NCI-H2196 (cell line): ENCODE data around the gene TMEM201.
"Not testable (repeated sequence)": the region's sequence is repeated elsewhere in the genome, so short reads cannot be mapped to it uniquely, and the experiment has no call there.

Source experiments
- DNase-seq: peaks from one replicate; lab custom pipeline; 2025; ENCODE audit not compliant: unreplicated experiment; lab: John Stamatoyannopoulos, UW

Gene TMEM201, protein sequence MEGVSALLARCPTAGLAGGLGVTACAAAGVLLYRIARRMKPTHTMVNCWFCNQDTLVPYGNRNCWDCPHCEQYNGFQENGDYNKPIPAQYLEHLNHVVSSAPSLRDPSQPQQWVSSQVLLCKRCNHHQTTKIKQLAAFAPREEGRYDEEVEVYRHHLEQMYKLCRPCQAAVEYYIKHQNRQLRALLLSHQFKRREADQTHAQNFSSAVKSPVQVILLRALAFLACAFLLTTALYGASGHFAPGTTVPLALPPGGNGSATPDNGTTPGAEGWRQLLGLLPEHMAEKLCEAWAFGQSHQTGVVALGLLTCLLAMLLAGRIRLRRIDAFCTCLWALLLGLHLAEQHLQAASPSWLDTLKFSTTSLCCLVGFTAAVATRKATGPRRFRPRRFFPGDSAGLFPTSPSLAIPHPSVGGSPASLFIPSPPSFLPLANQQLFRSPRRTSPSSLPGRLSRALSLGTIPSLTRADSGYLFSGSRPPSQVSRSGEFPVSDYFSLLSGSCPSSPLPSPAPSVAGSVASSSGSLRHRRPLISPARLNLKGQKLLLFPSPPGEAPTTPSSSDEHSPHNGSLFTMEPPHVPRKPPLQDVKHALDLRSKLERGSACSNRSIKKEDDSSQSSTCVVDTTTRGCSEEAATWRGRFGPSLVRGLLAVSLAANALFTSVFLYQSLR

DNA sequence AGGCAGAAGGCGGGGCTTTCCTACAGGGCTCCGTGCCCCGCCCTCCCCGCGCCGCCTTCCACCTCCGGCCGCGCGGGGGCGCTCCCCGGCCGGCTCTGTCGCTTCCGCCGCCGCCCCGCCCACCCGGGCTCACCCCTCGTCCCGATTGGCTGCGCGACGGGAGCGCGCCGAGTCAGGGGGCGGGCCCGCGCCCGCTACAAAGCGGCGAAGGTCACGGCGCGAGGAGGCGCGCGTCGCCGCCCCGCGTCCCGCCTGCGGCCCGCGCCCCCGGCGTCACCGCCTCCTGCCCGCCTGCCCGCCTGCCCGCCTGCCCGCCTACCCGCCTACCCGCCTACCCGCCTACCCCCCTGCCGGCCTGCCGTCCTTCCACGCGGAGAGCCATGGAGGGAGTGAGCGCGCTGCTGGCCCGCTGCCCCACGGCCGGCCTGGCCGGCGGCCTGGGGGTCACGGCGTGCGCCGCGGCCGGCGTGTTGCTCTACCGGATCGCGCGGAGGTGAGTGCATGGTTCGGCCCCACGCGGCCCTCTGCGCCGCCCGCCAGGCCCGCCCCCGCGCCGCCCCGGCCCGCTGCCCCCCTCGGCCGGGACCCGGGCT is at the start of gene TMEM201:
TMEM201 (plus strand) TSS at position 361 of the 593 bp plus-strand sequence; CDS start at position 381, 20 bp downstream.
- DNase-seq = peak; percentile 97

DNA sequence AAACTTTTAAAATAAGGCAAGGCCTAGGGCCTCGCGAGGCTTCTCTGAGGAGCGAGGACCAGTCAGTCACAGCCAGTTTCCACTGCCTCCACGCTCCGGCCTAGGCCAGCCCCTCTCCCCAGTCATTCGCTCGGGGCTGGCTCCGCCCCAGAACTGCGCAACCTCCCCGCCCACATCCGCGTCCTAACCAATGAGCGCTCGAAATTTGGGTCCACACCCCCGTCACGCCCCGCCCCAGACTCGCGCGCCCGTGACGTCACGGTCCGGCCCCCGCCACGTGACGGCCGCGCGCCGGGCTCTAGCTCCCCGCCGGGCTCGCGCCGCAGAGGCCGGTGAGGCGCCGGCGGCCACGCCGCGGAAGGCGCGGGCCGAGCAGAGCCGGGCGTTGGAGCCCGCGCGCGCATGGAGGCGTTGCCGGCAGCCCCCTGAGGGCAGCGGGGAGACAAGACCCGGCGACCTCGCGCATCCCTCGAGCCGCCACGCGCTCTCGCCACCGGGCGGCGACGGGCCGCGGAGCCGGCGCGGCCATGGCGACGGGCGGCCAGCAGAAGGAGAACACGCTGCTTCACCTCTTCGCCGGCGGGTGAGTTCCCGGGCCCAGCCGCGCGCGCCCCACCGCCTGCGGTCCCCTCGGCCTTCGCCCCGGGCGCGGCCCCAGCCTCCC is 49.4 kb upstream of the TMEM201 start, which contains the start of gene SLC25A33:
SLC25A33 (plus strand) TSS at position 301 of the 664 bp plus-strand sequence; CDS start at position 528, 227 bp downstream.
- DNase-seq = peak; percentile 98

DNA sequence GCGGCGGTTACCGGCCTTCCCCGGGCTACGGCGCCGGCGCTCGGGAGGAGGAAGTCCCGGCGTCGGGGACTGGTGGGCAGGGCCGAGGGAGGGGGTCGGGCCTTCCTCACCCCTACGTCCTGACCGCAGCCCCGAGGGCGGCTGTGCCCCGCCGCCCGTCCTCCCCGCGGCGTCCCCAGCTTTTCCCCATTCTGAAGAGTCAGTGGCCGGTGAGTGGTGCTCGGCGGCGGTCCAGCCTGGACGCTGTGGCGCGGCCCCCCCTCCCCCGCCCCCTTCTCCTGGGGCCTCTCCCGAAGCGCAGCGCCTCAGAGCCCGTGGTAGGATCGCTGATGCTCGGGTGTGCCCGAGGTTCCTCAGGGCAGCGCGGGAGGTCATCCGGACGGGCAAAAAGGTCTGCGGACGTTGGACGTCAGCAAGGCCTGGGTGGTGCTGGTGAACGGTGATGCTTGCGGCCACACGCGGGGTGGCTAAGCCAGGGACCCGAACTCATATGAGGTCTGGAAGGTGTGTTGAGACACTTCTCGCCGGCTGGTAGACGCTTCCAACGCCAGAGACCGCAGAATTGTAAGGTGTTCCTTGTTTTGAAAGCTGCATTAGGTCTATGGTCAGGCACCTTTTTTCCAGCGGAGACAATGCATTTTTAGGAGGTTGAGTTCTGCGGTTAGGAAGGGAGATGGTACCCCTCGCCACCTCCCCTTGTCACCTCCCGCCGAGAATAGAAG is 48.7 kb upstream of the TMEM201 start:
- DNase-seq = peak; percentile 36

DNA sequence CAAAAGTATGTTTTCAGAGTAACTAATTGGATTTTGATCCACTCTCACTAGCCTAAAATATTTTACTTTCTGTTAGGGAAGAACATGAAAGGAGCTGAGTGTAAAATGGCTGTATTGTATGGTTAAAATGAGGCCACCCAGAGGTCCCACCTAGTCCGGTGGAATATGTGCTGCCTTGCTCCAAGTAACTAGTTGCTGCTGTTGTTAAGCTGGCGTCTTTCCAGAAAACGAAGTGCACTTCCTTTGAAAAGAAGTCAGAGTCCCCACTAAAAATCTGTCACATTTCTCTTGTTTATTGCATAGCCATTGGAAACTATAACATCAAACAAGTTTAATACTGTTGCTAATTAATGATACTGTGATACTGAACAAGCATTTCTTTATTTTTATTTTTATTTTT is 46.3 kb upstream of the TMEM201 start:
- peak; percentile 39 for DNase-seq

DNA sequence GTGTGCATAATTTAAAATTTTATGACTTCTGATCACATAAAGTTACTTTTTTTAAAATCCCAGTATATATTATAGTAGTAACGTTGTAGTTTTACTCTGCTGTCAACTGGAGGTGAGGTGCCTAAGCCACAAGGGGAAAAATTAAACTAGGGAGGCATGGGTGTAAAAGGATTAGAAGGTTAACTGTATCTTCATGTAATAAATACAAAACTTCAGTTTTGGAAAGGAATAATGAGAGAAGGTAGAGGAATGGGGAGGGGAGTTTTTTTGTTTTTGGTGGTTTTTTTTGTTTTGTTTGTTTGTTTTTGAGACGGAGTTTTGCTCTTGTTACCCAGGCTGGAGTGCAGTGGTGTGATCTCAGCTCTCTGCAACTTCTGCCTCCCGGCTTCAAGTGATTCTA is 43.8 kb upstream of the TMEM201 start:
- DNase-seq = no peak

DNA sequence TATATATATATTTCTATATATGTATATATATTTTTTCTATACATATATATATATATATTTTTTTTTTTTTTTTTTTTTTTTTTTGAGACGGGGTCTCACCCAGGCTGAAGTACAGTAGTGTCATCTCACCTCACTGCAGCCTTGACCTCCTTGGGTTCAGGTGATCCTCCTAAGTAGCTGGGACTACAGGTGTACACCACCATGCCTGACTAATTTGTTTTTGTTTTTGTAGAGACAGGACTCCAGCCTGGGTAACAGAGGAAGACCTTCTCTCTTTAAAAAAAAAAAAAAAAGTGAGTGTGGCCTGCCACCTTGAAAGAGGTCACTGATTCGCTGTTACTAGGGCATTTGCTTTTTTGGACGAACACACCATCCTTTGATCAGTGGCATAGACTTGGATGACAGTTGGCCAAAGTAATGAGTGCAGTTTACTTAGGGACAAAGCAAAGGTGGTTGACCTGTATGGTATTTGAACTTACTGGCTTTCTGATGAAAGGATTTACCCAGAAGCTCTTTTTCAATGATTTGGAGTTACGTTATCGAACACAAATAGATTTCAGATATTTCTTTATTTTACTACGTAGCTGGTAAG is 38.7 kb upstream of the TMEM201 start:
- no peak for DNase-seq

DNA sequence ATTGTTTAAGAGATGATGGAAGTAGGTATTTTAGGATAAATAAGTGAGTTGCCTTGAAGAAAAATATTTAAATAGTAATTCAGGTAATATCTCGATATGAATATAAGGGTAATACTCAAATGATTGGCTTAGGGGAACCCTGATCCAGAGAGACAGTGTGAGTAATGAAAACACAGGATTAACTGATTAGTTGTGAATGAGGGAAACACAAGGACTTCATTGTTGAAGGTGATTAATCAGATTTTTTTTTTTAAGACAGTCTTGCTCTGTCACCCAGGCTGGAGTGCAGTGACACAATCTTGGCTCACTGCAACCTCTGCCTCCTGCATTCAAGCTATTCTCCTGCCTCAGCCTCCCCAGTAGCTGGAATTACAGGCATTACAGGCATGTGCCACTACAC is 36.7 kb upstream of the TMEM201 start:
- DNase-seq = no peak

DNA sequence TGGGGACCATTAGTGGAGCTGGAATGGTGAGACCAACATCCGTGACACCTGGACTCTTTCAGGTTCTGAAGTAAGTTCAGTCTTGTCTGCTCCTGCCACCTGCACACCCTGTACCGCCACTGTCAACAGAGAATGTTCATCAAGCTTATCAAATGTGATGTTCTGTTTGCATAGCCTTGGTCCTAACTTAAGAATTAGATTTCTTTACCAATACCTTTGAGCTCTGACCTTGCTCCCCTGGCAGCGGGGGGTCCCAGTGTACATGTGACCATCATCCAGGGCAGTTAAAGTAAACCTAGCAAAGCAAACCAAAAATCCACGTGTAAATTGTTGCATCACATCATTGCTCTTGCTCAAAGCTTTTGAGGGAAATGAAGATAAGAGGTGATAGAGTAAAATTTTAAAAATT is 35.0 kb upstream of the TMEM201 start:
- no peak for DNase-seq

DNA sequence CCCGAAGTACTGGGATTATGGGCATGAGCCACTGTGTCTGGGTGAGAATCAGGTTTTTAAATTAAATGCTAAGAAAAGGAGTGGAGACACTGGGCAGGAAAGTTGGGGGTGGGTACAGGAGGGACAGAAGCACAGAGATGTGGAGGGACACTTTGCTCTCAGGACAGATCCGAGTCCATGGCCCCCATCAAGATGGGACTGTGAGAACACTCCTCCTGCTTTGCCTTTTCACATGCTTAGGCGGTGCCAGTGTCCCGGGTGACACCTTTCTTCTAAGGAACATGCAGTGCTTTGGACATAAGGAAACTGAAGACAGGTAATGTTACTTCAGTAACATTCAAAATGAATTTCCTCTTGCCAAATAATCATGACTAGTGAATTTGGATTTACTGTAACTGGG is 32.8 kb upstream of the TMEM201 start:
- no peak for DNase-seq

DNA sequence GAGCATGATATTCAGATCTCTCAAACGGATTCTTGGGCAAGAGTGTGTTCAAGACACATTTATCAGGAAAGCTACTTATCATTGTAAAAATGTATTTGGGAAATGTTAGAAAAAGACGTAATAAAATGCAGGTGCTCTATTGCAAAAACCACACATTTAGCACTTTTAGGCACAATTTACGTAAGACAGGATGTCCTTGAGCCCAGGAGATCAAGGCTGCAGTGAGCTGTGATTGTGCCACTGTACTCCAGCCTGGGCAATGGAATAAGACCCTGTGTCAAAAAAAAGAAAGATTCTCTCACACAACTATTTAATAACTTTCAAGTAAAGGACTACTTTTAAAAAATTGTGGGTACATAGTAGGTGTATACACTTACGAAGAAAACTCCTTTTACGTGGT is 31.1 kb upstream of the TMEM201 start:
- DNase-seq = no peak

DNA sequence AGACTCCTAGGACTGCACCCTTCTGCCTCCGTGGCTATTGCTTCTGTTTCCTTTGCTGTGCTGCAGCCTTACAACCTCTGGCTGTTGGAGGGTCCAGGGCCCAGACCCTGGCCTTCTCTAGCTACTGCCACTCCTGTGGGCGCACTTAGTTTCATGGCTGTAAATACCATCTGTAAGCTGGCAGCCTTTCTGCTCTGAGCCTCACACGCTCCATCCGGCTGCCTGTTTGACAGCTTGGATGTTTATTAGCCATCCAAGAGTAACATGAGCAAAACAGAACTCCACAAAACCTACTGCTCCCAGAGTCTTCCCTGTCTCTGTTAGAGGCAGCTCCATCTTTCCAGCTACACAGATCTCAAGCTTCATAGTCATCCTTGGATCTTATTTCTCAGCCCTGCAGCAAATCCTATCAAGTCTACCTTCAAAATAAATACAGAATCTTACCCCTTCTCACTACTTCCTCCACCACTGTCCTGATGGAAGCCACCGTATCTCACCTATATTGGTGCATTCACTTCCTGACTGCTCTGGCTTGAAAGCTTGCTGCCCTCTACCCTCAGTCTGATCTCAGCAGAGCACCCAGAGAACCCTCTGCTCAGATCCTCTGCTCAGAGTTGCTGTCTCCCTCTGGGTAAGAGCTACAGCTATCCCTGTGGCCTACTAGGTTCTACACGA is 30.3 kb upstream of the TMEM201 start:
- DNase-seq = no peak

DNA sequence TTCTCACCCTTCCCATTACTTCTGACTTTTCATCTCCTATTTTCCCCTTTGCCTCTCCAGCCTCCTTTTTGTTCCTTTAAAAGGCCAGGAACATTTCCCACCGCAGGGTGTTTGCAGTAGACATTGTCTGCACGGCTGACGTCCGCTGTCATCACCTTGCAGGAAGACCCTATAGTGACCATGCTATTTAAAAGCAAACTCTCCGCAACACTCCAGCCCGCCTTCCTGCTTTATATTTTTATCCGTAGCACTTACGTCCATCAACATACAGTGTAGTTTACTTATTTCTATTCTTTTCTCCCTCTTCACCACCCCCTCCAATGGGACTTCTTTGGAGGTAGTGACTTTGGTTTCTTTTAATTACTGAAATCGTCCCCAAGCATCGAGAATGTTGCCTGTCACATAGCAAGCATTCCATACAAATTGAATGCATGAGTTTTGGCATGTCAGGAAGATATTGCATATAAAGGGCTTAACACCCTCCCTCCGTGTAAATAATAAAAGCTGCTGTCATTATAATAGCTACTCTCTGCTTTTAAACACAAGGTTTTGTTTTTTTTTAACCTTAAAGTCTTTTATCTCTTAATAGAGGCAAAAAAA is 29.7 kb upstream of the TMEM201 start:
- no peak for DNase-seq

DNA sequence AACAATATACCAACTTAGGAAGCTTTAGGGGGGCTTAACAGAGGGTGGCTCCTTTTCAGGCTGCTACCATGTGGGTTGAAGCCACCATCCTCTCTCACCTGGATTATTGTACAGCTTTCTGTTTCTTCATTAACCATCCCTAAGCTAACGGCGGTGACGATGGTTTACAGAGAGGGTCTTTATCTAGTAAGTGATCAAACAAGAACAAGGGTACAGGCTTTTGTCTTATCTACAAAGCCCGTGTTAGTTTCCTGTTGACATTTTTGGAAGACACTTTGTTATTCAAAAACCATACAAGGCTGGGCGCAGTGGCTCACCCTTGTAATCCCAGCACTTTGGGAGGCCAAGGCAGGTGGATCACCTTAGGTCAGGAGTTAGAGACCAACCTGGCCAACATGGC is 29.0 kb upstream of the TMEM201 start:
- no peak for DNase-seq

DNA sequence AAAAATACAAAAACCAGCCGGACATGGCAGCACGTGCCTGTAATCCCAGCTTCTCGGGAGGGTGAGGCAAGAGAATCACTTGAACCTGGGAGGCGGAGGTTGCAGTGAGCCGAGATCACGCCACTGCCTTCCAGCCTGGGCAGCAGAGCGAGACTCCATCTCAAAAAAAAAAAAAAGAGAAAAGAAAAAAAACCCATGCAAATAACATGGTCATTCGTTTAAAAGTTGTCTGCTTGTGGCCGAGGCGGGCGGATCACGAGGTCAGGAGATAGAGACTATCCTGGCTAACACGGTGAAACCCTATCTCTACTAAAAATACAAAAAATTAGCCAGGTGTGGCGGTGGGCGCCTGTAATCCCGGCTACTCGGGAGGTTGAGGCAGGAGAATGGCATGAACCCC is 28.6 kb upstream of the TMEM201 start:
- DNase-seq = not testable (repeated sequence)

DNA sequence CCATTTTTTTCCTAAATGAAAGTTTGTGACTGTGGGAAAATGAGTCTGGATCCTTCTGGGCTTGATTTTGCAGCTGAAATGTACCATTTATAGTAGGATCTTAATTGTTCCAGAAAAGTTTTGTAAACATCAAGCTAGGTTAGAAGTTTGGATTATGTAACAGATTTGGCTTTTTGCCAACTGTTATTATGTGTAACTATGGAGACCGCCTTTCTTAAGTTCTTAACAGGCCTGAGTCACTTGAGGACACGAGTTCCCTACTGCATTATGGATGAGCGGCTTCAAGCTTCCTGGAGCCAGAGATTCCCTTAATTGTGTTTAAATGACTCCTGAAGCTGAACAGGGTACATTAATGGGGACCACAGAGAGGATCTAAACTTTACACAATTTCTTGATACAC is 27.3 kb upstream of the TMEM201 start:
- peak; percentile 86 for DNase-seq

DNA sequence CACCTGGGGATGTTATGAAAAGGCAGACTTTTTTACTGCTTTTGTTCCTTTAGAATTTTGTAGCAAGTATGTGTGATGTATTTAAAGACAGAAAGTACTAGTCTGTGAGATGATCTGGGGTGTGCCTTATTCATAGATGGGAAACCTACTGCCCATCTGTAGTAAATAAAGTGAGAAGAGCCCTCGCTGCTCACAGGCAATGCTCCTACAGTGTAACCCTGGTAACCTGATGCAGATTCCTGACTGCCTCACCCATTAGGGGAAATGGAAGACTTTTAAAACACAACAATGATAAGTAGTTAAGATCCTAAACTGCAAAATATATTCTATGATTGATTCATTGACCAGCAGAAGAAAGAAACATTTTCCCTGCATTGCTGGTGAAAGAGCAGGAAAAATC is 19.4 kb upstream of the TMEM201 start:
- DNase-seq = no peak

DNA sequence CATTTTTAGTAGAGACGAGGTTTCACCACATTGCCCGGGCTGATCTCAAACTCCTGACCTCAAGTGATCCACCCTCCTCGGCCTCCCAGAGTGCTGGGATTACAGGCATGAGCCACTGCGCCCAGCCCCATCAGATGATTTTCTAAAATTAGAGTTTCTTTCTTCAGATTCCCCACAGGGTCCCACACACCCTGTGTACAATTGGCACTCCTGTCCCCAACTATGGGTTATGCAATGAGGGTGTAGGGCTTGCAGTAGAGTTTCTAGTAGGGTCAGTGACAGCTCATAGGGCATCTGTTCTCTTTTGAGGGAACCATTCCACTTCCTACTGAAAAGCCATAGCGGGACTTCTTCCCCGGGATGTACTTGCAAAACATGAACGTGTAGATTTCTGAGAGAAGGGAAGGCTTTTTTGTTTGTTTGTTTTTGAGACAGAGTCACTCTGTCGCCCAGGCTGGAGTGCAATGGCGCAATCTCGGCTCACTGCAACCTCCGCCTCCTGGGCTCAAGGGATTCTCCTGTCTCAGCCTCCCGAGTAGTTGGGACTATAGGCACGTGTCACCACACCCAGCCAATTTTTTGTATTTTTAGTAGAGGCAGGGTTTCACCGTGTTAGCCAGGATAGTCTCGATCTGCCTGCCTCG is 17.7 kb upstream of the TMEM201 start:
- not testable (repeated sequence) for DNase-seq

DNA sequence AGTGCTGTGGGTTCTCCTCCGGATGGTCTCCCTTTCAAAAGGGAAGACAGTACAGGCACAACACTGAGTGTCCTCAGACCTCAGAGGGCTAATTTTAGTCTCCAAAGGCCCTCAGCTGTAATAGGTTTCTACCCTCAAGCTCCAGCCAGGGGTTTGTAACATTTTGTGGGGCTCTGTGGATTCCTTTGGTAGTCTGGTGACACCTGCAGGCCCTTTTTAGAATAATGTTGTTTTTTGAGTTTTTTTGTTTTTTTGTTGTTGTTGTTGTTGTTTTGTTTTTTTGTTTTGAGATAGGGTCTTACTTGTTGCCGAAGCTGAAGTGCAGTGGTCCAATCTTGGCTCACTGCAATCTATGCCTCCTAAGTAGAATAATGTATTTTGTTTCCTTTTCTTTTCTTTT is 15.0 kb upstream of the TMEM201 start:
- no peak for DNase-seq

DNA sequence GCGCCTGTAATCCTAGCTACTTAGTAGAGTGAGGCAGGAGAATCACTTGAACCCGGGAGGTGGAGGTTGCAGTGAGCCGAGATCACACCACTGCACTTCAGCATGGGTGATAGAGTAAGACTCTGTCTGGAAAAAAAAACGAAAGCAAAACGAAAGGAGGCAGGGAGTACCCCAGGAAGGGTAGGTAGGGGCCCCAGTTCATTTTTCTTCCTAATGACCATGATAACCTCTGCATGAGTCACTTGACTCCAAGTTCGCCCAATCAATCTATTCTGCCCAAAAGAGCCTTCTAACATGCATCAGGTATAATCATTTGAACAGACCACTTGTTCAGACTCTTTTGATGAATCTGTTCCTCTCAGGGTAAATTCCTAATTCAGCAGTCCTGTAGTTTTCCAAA is 13.2 kb upstream of the TMEM201 start:
- no peak for DNase-seq
